GM12892 (cell line): ENCODE results near the gene ZMPSTE24. TPM values are rescaled to one million over a fixed set of nuclear protein-coding genes. Genes with fewer than 3 reads are reported as not detected.
"Not testable (repeated sequence)": the region's sequence is repeated elsewhere in the genome, so short reads cannot be mapped to it uniquely, and the experiment has no call there.

Experiments used
- DNase-seq: peaks from one replicate; pipeline ENCODE4 v3.0.0; 2011; ENCODE audit not compliant: insufficient read length
- FAIRE-seq: peaks from 2 replicates; lab custom pipeline; 2011; peaks lifted over from hg19 to GRCh38; lab: Jason Lieb, UNC
- POLR2A ChIP-seq: IDR thresholded peaks from 2 replicates; pipeline ENCODE4 v1.6.1; 2011; ENCODE audit warnings: low read depth, low read length, control low read depth
- POLR2AphosphoS5 ChIP-seq: IDR thresholded peaks from 2 replicates; pipeline ENCODE4 v1.6.1; 2011; ENCODE audit warnings: low read depth, low read length, control low read depth
- TAF1 ChIP-seq: IDR thresholded peaks from 2 replicates; pipeline ENCODE4 v1.6.1; 2011; ENCODE audit warnings: low read depth, mild to moderate bottlenecking, control low read depth, low read length, borderline replicate concordance
- polyA plus RNA-seq: library from polyadenylated mRNA; unstranded; fragments of >200 nt; gene quantifications from one replicate; pipeline ENCODE4 v1.2.1, GENCODE V29; 2012; ENCODE audit warnings: missing spikeins, inconsistent platforms; ENCODE audit not compliant: missing spikeins

Gene ZMPSTE24
- polyA plus RNA-seq: 17.7 TPM

DNA sequence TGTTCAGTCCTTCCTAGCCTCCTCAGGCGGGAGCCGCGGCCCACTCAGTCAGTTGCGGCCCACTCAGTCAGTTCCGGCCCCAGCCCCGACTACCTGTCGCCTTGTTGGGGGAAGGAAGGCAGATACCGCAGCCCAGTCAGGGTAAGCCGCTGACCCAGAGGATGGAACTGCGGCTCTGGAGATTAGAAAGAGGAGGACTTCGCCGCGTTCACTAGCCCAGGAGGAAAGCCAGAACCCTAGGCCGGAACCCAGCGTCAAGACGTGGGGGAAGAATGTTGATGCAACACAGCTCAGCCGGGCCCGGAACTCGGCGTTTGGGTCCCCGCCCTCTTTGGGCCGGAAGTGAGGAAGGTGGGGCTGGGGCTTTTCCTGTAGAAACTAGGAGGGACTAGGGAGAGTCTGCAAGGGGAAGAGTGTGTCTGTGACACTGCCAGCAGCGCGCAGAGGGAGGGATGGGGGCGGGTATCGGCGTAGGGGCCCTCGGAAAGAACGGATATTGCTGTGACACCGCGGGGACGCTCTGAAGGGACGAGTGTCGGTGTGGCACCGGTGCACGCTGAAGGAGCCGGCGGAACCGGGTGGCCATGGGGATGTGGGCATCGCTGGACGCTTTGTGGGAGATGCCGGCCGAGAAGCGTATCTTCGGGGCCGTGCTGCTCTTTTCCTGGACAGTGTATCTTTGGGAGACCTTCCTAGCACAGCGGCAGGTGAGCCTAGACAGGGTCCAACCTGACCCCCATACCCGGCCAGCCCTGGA, at the start of gene ZMPSTE24:
Gene ZMPSTE24, plus strand, starts transcription at position 549 of the 757 bp plus-strand sequence. Its CDS starts 36 bp downstream, at position 585.
- peak; percentile 81 for TF ChIP-seq TAF1
- peak; percentile 90 for TF ChIP-seq POLR2AphosphoS5
- peak; percentile 87 for TF ChIP-seq POLR2A
- peak; percentile 76 for DNase-seq
- FAIRE-seq: peak; percentile 99

DNA sequence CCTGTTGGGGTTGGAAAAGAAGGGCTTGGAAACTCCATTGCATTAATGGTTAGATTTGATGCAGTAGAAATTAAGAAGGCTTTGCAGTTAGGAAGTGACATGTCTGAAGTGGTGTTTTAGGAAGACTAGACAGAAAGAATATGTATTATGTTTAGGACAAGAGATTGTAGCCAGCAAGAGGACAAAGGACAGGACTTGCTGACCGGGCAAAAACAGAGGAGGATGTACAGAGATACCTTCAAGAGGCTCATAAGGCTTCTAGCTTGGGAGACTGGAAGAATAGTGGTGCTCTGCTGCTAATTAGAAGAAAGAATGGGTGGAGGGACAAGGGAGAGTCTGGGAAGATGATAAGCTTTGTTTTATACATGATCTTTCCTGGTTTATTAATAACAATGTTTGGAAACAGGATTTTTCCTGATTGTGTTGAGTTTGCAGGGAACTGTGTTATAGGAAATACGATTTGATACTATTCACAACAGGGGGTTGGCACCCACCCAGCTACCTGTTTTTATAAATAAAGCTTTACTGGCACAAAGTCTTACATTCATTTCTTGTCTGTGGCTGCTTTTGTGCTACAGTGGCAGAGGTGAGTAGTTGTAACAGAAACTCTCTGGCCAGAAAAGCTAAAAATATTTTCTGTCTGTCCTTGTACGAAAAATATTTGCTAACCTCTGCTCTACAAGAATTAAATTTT, 47.4 kb upstream of the ZMPSTE24 start:
- FAIRE-seq: no peak
- DNase-seq: no peak
- no peak for TF ChIP-seq POLR2AphosphoS5
- no peak for TF ChIP-seq POLR2A
- no peak for TF ChIP-seq TAF1

DNA sequence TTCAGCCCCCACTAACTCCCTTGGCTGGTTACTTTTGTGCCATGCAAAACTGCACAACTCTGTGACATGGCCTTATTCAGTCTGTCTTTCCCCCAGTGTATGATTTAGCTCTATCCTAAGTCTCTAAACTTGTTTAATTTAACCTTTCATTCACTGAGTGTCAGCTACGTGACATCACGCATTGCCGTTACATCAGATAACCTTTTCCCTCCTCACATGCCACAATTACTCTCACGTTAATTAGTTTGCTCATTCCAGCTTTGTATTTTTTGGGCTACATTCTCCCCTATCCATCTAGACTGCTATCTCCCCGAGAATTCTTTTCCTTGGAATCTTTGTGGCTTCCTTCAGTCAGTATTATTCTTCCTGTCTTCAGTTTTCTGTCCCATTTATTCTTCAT, 39.7 kb upstream of the ZMPSTE24 start:
- FAIRE-seq: no peak
- no peak for DNase-seq
- TF ChIP-seq POLR2AphosphoS5 (no peak), POLR2A (no peak), TAF1 (no peak)

DNA sequence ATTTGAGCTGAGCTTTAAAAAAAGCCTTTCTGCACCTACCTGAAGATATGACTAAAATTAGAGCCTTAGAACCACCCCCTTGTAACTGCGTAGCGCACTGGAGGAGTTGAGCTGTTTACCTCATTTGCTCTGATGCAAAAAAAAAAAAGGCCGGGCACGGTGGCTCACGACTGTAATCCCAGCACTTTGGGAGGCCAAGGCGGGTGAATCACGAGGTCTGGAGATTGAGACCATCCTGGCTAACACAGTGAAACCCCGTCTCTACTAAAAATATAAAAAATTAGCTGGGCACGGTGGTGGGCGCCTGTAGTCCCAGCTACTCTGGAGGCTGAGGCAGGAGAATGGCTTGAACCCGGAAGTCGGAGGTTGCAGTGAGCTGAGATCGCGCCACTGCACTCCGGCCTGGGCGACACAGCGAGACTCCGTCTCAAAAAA, 36.5 kb upstream of the ZMPSTE24 start:
- DNase-seq, FAIRE-seq: not testable (repeated sequence)

DNA sequence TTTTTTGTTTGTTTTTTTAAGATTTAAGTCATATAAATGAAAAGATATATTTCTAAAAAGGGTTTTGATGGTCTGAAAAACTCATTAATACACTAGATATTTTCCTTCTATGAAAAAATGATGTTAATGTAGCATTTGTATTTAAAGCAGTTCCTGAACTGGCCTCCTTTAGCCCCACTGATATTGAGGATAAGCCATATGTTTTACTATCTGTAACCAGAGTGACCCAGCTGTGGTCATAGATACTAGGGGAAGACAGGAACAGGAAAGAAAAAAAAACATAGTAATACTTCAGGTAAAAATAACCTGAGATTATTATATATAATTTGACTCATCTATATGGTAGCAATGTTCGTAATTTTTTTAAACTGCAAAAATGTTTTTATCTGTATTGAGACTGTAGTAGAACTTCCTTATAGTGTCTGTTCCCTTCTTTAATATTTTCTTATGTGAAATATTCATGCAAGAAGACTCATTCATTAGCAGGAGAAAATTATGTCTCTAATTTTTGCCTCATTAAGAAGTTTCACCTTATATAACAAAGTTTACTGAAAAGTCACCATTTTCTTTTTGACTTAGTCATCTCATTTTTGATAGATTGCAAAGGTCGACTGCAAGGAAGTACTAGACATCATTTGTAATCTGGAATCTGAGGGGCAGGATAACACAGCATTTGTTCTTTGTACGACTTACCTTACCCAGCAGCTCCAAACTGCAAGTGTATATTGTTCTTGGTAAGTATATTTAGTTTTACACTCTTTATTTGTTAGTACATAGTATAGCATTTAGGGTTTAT, 35.9 kb upstream of the ZMPSTE24 start:
- TF ChIP-seq POLR2A (no peak), POLR2AphosphoS5 (no peak), TAF1 (no peak)
- DNase-seq: no peak
- FAIRE-seq: peak; percentile 27

DNA sequence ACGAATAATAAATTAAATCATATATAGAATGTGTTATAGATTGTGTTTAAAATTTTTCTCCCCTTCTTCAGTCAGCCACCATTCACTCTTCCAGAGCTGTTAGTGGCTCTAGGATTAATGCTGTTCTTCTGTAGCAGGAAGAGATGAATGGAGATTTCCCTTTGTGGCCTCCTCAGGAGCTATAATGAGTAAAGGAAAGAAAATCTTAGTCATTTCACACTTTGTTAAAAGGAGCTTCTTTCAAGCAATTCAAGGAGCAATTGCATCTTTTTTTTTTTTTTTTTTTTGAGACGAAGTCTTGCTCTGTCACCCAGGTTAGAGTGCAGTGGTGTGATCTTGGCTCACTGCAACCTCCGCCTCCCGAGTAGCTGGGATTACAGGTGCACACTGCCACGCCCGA, 34.0 kb upstream of the ZMPSTE24 start:
- peak; percentile 27 for FAIRE-seq
- no peak for TF ChIP-seq TAF1
- TF ChIP-seq POLR2AphosphoS5: no peak
- TF ChIP-seq POLR2A: no peak
- no peak for DNase-seq

DNA sequence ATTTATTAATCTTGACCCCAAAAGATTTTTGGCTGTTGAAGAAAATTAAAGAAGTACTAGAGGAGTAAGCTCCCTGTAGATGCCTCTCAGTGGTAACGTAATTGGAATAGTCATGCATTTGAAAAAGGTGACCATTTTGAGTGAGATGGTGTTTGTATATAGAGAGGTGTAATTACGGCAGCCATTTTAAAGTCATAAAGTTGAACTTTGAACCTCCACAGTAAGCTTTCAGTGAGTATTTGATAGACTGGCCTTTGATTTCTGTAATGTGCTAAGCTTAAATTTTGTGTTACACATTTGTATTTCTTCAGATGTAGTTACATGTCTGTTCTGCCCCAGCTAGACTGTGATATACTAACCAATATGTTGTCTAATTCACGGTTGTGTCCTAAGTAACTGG, 31.8 kb upstream of the ZMPSTE24 start:
- no peak for FAIRE-seq
- TF ChIP-seq TAF1: no peak
- TF ChIP-seq POLR2AphosphoS5: no peak
- no peak for TF ChIP-seq POLR2A
- DNase-seq: no peak

- TF ChIP-seq POLR2A (no peak), TAF1 (no peak), POLR2AphosphoS5 (no peak)
- peak; percentile 25 for DNase-seq
- FAIRE-seq: peak; percentile 97
Measured at GRCh38 chr1:40232444-40232843, 25.6 kb upstream of the ZMPSTE24 start.

GRCh38 chr1:40239626-40240025, 18.4 kb upstream of the ZMPSTE24 start:
- DNase-seq (no peak), FAIRE-seq (no peak)
- TF ChIP-seq POLR2AphosphoS5 (0 out of 2 replicates have a peak, but pooled peaks have one; percentile 37), POLR2A (0 out of 2 replicates have a peak, but pooled peaks have one; percentile 15), TAF1 (no peak)

DNA sequence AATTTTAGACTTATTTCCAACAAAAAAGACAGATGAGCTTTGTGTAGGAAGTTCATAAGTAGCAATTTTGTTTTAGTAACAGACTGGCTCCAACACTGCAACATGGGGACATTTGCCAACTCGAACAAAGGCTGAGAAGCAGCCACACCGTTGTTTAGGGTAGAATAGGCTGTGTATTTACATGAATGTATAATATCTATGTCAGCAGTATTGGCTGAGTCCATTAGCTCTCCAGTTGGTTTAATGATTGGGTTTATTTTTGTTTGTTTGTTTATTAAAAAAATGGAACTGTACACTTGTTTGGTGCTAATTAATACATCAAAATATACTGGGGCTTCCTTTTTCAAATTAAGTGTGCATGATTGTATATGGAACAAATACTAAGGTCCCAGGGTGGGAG, 17.6 kb upstream of the ZMPSTE24 start:
- TF ChIP-seq POLR2AphosphoS5: no peak
- no peak for TF ChIP-seq POLR2A
- TF ChIP-seq TAF1: no peak
- FAIRE-seq: peak; percentile 38
- no peak for DNase-seq

GRCh38 chr1:40241362-40241761, 16.7 kb upstream of the ZMPSTE24 start:
- no peak for DNase-seq
- TF ChIP-seq POLR2AphosphoS5 (no peak; the same call in 1 of the 2 replicates), TAF1 (no peak), POLR2A (no peak)
- no peak for FAIRE-seq
